ENCODE data around the gene CHN1.

CHN1 gene

GRCh38 chr2:174916270-174916930, 88.8 kb downstream of the CHN1 start:
- no peak overlapping the region for H3K4me3 Mint-ChIP-seq
- H3K36me3 Mint-ChIP-seq (ENCODE audit: insufficient read depth): no peaks in the 10 kb centered on the region
- no peaks in the 10 kb centered on the region for H3K9me3 Mint-ChIP-seq
- no peak for DNase-seq
- no peak for ATAC-seq (replicated peaks)
- no peak overlapping the region for H3K27ac Mint-ChIP-seq
- no peaks in the 10 kb centered on the region for H3K27me3 Mint-ChIP-seq
- no peaks in the 10 kb centered on the region for H3K4me1 Mint-ChIP-seq (ENCODE audit: low read depth in 2 of 2)

- Mint-ChIP-seq H3K27ac (no peak overlapping the region), H3K9me3 (no peaks in the 10 kb centered on the region), H3K4me1 (ENCODE audit: low read depth in 2 of 2) (no peaks in the 10 kb centered on the region), H3K27me3 (no peaks in the 10 kb centered on the region), H3K4me3 (no peak overlapping the region), H3K36me3 (ENCODE audit: insufficient read depth) (no peaks in the 10 kb centered on the region)
- no peak for ATAC-seq (replicated peaks)
- DNase-seq: no peak
Observed at GRCh38 chr2:174914853-174915760, 90.1 kb downstream of the CHN1 start.

GRCh38 chr2:174908284-174908683, 96.9 kb downstream of the CHN1 start:
- Mint-ChIP-seq H3K36me3 (ENCODE audit: insufficient read depth) (no peaks in the 10 kb centered on the region), H3K27ac (no peak overlapping the region), H3K27me3 (peaks cover 6 to 17% of the 10 kb centered on the region in 2 donors), H3K9me3 (no peaks in the 10 kb centered on the region), H3K4me1 (ENCODE audit: low read depth in 2 of 2) (no peaks in the 10 kb centered on the region), H3K4me3 (no peak overlapping the region)
- no peak for ATAC-seq (replicated peaks)
- no peak for DNase-seq

- Mint-ChIP-seq H3K4me1 (ENCODE audit: low read depth in 2 of 2) (peaks cover 4 to 15% of the 10 kb centered on the region in 2 donors), H3K27me3 (peaks cover 2 to 3% of the 10 kb centered on the region in 2 donors)
Observed at GRCh38 chr2:174903264-174903556, 102.0 kb downstream of the CHN1 start.

GRCh38 chr2:174902506-174903263, 102.5 kb downstream of the CHN1 start:
- DNase-seq: no peak
- H3K9me3 Mint-ChIP-seq: no peaks in the 10 kb centered on the region
- ATAC-seq (replicated peaks): peak; percentile 37
- no peak overlapping the region for H3K4me3 Mint-ChIP-seq
- H3K27ac Mint-ChIP-seq: peak overlapping the region in 1 of 2 donors; percentile 46
- H3K27me3 Mint-ChIP-seq: no peaks in the 10 kb centered on the region
- H3K36me3 Mint-ChIP-seq (ENCODE audit: insufficient read depth): no peaks in the 10 kb centered on the region
- peaks cover 4 to 15% of the 10 kb centered on the region in 2 donors for H3K4me1 Mint-ChIP-seq (ENCODE audit: low read depth in 2 of 2)

More at GRCh38 chr2:174903264-174903556, 102.0 kb downstream of the CHN1 start:
- H3K9me3 Mint-ChIP-seq: no peaks in the 10 kb centered on the region
- peak overlapping the region in 1 of 2 donors; percentile 46 for H3K27ac Mint-ChIP-seq
- ATAC-seq (replicated peaks) (no peak), DNase-seq (no peak)
- H3K36me3 Mint-ChIP-seq (ENCODE audit: insufficient read depth): no peaks in the 10 kb centered on the region
- no peak overlapping the region for H3K4me3 Mint-ChIP-seq

- Mint-ChIP-seq H3K36me3 (ENCODE audit: insufficient read depth) (no peaks in the 10 kb centered on the region), H3K4me3 (no peak overlapping the region), H3K27ac (peak overlapping the region in 1 of 2 donors; percentile 5), H3K27me3 (no peaks in the 10 kb centered on the region), H3K9me3 (no peaks in the 10 kb centered on the region), H3K4me1 (ENCODE audit: low read depth in 2 of 2) (peaks cover 4 to 15% of the 10 kb centered on the region in 2 donors)
- DNase-seq: no peak
- ATAC-seq (replicated peaks): peak; percentile 43
Observed at GRCh38 chr2:174901075-174901474, 104.1 kb downstream of the CHN1 start.

GRCh38 chr2:174897286-174897685, 107.9 kb downstream of the CHN1 start:
- H3K4me3 Mint-ChIP-seq: no peak overlapping the region
- H3K27ac Mint-ChIP-seq: no peak overlapping the region
- no peaks in the 10 kb centered on the region for H3K27me3 Mint-ChIP-seq
- DNase-seq (no peak), ATAC-seq (replicated peaks) (no peak)
- peaks cover 4 to 6% of the 10 kb centered on the region in 2 donors for H3K4me1 Mint-ChIP-seq (ENCODE audit: low read depth in 2 of 2)
- H3K36me3 Mint-ChIP-seq (ENCODE audit: insufficient read depth): no peaks in the 10 kb centered on the region
- no peaks in the 10 kb centered on the region for H3K9me3 Mint-ChIP-seq

- Mint-ChIP-seq H3K27me3 (no peaks in the 10 kb centered on the region), H3K9me3 (no peaks in the 10 kb centered on the region), H3K36me3 (ENCODE audit: insufficient read depth) (no peaks in the 10 kb centered on the region), H3K4me1 (ENCODE audit: low read depth in 2 of 2) (no peaks in the 10 kb centered on the region), H3K27ac (no peak overlapping the region), H3K4me3 (no peak overlapping the region)
- ATAC-seq (replicated peaks) (no peak), DNase-seq (no peak)
Observed at GRCh38 chr2:174893018-174893417, 112.2 kb downstream of the CHN1 start.

GRCh38 chr2:174892546-174892945, 112.6 kb downstream of the CHN1 start:
- H3K4me1 Mint-ChIP-seq (ENCODE audit: low read depth in 2 of 2): no peaks in the 10 kb centered on the region
- no peak overlapping the region for H3K4me3 Mint-ChIP-seq
- no peaks in the 10 kb centered on the region for H3K9me3 Mint-ChIP-seq
- DNase-seq (no peak), ATAC-seq (replicated peaks) (no peak)
- H3K36me3 Mint-ChIP-seq (ENCODE audit: insufficient read depth): no peaks in the 10 kb centered on the region
- no peak overlapping the region for H3K27ac Mint-ChIP-seq
- no peaks in the 10 kb centered on the region for H3K27me3 Mint-ChIP-seq

GRCh38 chr2:174888646-174889271, 116.4 kb downstream of the CHN1 start:
- no peak overlapping the region for H3K27ac Mint-ChIP-seq
- H3K27me3 Mint-ChIP-seq: no peaks in the 10 kb centered on the region
- ATAC-seq (replicated peaks): no peak
- peaks cover 3% of the 10 kb centered on the region for H3K36me3 Mint-ChIP-seq (ENCODE audit: insufficient read depth)
- no peaks in the 10 kb centered on the region for H3K4me1 Mint-ChIP-seq (ENCODE audit: low read depth in 2 of 2)
- no peak overlapping the region for H3K4me3 Mint-ChIP-seq
- DNase-seq: no peak
- H3K9me3 Mint-ChIP-seq: no peaks in the 10 kb centered on the region

- Mint-ChIP-seq H3K27ac (no peak overlapping the region), H3K4me1 (ENCODE audit: low read depth in 2 of 2) (no peaks in the 10 kb centered on the region), H3K9me3 (no peaks in the 10 kb centered on the region), H3K27me3 (no peaks in the 10 kb centered on the region), H3K4me3 (no peak overlapping the region), H3K36me3 (ENCODE audit: insufficient read depth) (peaks cover 3% of the 10 kb centered on the region)
- DNase-seq (no peak), ATAC-seq (replicated peaks) (no peak)
Observed at GRCh38 chr2:174888146-174888545, 117.0 kb downstream of the CHN1 start.

GRCh38 chr2:174882416-174882815, 122.8 kb downstream of the CHN1 start:
- H3K27me3 Mint-ChIP-seq: no peaks in the 10 kb centered on the region
- H3K4me3 Mint-ChIP-seq: no peak overlapping the region
- DNase-seq: no peak
- no peaks in the 10 kb centered on the region for H3K4me1 Mint-ChIP-seq (ENCODE audit: low read depth in 2 of 2)
- H3K9me3 Mint-ChIP-seq: no peaks in the 10 kb centered on the region
- no peak for ATAC-seq (replicated peaks)
- no peak overlapping the region for H3K27ac Mint-ChIP-seq
- peaks cover 3% of the 10 kb centered on the region for H3K36me3 Mint-ChIP-seq (ENCODE audit: insufficient read depth)

GRCh38 chr2:174881678-174882077, 123.5 kb downstream of the CHN1 start:
- H3K4me3 Mint-ChIP-seq: no peak overlapping the region
- DNase-seq (no peak), ATAC-seq (replicated peaks) (no peak)
- no peaks in the 10 kb centered on the region for H3K9me3 Mint-ChIP-seq
- no peak overlapping the region for H3K27ac Mint-ChIP-seq
- no peaks in the 10 kb centered on the region for H3K27me3 Mint-ChIP-seq
- no peaks in the 10 kb centered on the region for H3K4me1 Mint-ChIP-seq (ENCODE audit: low read depth in 2 of 2)
- peaks cover 3% of the 10 kb centered on the region for H3K36me3 Mint-ChIP-seq (ENCODE audit: insufficient read depth)
